T-helper 9 cell (primary cell): Measurements from ENCODE around the gene ITGAV.

Experiments
- DNase-seq: peaks from one replicate; pipeline ENCODE4 v3.0.0-alpha.2; 2020

The ITGAV gene

DNA sequence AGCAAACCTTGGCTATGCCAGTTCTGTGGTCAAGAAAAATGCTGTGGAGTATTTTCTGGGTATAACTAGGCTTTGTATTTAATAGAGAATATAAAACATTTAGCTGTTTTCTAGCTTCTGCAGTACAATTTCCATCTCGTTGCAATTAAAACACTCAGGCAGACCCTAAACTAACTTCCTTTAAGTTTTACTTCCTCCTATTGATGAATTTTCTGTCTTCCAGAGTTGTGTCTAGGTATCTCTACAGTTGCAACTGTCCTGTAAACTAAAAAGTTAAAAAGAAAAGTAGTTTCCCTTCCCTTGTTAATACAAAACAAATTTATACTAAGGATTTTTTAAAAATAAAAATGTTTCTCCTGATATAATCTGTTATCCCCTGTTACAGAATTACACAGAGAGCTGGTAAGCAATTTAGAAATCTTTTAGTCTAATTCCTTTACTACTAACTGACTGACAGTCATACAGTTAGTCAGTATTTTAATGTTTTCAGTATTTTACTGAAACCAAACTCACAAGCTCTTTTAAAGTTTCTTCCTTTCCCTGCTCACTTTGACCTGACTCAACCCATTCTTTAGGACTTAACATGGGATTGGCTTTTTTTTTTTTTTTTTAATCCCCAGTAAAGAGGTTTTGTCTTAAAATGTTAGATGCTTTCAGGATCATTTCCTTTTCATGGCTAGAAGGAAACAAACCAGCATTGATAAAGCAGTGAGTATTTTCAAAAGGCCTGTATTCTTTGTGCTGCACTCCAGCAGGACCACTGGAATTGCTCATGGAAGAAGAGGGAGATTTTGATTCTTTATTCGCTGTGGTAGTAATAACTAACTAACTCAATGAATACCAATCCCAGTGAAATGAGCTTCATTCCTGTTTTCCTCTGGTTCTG is 22.9 kb downstream of the ITGAV start:
- DNase-seq, result no peak

DNA sequence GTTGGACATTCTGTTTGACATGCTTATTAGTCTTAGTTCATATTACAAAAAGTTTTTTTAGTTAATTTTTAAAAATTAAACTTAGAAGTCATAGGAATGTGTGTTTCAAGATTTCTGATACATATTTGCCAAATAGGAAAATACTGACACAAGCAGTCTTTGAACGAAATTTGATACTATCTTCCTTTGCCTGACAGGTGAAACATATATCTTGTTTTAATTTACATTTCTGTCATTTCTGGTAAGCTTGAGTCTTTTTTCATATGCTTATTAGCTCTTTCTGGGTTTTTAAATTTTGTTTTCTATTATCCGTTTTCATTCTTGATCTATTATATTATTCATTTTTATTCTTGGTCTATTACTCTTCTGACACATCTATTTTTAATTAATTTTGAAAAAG is 24.5 kb downstream of the ITGAV start:
- no peak for DNase-seq

GRCh38 chr2:186617148-186617547 is 27.3 kb downstream of the ITGAV start:
- DNase-seq, result no peak

- no peak for DNase-seq
Observed at GRCh38 chr2:186617771-186618170, 27.9 kb downstream of the ITGAV start.

DNA sequence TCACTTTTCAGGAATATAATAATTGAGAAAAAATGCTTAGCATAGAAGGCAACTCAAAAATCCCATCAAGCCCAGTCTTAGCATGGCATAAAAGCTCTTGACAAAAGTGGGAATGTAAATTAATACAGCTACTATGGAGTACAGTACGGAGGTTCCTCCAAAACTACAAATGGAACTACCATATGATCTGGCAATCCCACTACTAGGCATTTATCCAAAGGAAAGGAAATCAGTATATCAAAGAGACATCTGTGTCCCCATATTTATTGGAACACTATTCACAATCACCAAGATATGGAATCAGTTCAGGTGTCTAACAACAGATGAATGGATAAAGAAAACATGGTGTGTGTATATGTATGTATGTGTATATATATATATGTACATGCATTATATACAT is 28.8 kb downstream of the ITGAV start:
- DNase-seq, result no peak

GRCh38 chr2:186623084-186623483 is 33.2 kb downstream of the ITGAV start:
- no peak for DNase-seq

- DNase-seq, result no peak
Observed at GRCh38 chr2:186624276-186624675, 34.4 kb downstream of the ITGAV start.

- DNase-seq, result no peak
Observed at GRCh38 chr2:186629250-186629996, 39.6 kb downstream of the ITGAV start.

- DNase-seq, result no peak
Observed at GRCh38 chr2:186632417-186632816, 42.6 kb downstream of the ITGAV start.

DNA sequence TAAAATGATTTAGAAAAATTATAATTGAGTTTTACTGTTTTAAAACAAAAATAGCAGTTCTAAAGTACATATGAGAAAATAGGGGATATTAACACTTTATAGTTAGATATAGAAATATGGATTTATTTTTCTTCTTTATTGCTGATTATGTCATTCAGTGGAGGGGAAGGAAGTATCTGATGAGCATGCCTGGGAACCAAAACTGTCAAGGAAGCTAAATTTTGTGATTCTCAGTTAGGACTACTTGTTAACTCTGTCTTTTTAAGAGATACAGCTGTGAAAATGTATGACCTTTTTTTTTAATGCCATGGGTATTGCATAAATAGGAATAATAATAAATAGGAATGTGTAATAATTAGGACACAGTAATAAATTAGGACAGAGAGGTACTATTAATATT is 44.8 kb downstream of the ITGAV start:
- no peak for DNase-seq

GRCh38 chr2:186636800-186637496 is 47.1 kb downstream of the ITGAV start:
- no peak for DNase-seq

- no peak for DNase-seq
Observed at GRCh38 chr2:186637497-186637800, 47.6 kb downstream of the ITGAV start.

GRCh38 chr2:186639939-186640338 is 50.1 kb downstream of the ITGAV start:
- no peak for DNase-seq

DNA sequence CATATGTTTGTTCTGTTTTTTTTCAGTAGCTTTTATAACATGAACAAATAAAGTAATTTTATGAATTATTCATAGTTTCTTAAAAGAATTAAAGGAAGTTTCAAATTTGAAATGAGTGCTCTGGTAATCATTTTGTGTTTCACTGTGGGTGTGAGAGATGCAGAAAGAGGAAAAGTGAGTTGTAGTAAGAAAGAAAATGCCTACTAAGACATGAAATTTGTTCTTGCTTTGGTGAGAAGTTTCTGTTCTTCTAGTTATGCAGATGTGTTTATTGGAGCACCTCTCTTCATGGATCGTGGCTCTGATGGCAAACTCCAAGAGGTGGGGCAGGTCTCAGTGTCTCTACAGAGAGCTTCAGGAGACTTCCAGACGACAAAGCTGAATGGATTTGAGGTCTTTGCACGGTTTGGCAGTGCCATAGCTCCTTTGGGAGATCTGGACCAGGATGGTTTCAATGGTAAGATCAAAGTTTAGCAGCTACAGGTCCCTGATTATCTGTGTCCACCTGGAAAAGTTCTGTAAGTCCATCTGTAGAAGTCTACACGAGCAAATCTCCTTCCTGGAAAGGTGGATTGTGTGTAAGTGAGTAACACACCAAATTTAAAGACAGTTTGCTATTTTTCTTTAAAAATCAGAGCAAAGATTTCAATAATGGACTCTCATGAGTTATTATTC is 51.4 kb downstream of the ITGAV start:
- no peak for DNase-seq

- DNase-seq, result no peak
Observed at GRCh38 chr2:186641807-186642321, 52.0 kb downstream of the ITGAV start.

GRCh38 chr2:186644791-186645190 is 54.9 kb downstream of the ITGAV start:
- DNase-seq, result no peak

GRCh38 chr2:186645999-186646398 is 56.1 kb downstream of the ITGAV start:
- DNase-seq, result no peak

DNA sequence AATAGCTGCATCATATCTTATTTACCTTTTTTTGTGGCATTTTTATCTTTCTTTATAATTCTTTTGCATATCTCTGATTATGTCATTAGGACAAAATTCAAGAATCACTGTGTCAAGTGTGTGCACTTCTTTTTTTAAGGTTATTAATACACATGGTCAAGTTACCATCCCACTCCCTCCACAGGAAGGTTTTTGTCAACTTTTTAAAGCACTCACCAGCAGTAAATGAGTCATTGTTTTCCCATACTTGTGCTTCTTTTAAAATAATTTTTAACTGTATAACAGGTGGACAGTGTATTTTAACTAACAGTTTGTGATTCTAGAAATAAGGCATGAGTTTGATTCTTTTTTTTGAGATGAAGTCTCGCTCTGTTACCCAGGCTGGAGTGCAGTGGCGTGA is 58.3 kb downstream of the ITGAV start:
- DNase-seq, result no peak

DNA sequence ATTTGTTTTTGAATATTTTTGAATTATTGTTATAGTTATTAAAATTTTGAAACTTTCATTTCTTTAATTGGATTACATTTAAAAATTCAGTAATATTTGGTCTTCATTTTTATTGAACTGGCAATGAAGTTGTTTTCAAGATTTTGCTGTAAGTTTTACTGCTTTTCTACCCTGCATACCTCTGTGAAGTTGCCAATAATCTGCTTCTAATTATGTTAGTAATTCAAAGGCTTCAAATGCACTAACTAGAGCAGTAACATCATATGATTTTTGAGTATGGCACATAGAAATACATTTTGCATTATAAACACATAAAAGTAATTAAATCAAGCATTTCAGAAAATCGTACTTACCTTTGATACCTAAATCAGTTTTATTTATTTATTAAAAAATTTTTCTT is 63.7 kb downstream of the ITGAV start:
- DNase-seq, result no peak

DNA sequence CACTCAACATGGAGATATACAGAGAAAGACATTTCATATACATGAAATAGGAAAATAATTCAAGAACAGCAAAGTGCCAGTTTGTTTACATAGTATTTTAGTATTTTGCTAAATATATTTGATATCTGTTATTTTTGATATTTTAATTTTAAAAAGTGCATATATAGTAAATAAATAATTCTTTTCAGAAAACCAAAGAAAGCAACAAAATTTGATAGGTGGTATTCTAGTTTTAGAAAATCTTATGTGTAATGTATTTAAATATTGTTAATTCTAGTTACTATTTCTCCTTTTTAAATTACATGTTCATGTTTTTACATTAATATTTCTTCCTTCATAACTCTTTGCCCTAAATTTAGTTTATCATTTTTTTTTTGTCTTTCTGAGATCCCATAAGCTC is 69.5 kb downstream of the ITGAV start:
- no peak for DNase-seq

- DNase-seq, result no peak
Observed at GRCh38 chr2:186664385-186665043, 74.7 kb downstream of the ITGAV start.

GRCh38 chr2:186669146-186669545 is 79.3 kb downstream of the ITGAV start:
- DNase-seq, result no peak
